Vagina (tissue), 2 donors: ENCODE measurements around the gene PPP1R15B.

Experiments used
- CTCF ChIP-seq, 3 experiments: fragments of 450-650 bp in 2 of 3; fragments of 200-600 bp in 1 of 3; sonication (generic) in 1 of 3; IDR thresholded peaks; one replicate each; pipeline ENCODE4 v1.5.1; 2017 to 2019; ENCODE audit warnings: antibody characterized with exemption in 3 of 3, mild to moderate bottlenecking in 2 of 3, moderate library complexity in 2 of 3
- POLR2A ChIP-seq, 2 donors: fragments of 450-650 bp; IDR thresholded peaks; one replicate each; pipeline ENCODE4 v1.6.1; 2017; ENCODE audit warnings: antibody characterized with exemption in 2 of 2, mild to moderate bottlenecking in 2 of 2, moderate library complexity in 2 of 2
- POLR2AphosphoS5 ChIP-seq, 2 donors: sonication (generic); formaldehyde crosslinking; IDR thresholded peaks; one replicate each; pipeline ENCODE4 v1.9.0; 2017; ENCODE audit warnings: antibody characterized with exemption in 2 of 2, mild to moderate bottlenecking in 2 of 2, low read depth in 1 of 2; ENCODE audit not compliant: insufficient read depth in 1 of 2

- no peak for TF ChIP-seq CTCF (IDR thresholded peaks at IDR 0.05)
- TF ChIP-seq POLR2AphosphoS5 (IDR thresholded peaks at IDR 0.05; ENCODE audit: insufficient read depth in 1 of 2, low read depth in 1 of 2) = no peak
- TF ChIP-seq POLR2A (IDR thresholded peaks at IDR 0.05) = no peak
Observed at GRCh38 chr1:204404629-204405028, 7.0 kb downstream of the PPP1R15B start.
